Activated naive CD4-positive, alpha-beta T cell treated with anti-CD3 and anti-CD28 coated beads, Interleukin-2, amount 50 U/mL, for 16 hours (primary cell): ENCODE measurements around the gene IL9.

Experiments used
- DNase-seq: peaks from one replicate; pipeline ENCODE4 v3.0.0-alpha.2; 2020

IL9 gene

DNA sequence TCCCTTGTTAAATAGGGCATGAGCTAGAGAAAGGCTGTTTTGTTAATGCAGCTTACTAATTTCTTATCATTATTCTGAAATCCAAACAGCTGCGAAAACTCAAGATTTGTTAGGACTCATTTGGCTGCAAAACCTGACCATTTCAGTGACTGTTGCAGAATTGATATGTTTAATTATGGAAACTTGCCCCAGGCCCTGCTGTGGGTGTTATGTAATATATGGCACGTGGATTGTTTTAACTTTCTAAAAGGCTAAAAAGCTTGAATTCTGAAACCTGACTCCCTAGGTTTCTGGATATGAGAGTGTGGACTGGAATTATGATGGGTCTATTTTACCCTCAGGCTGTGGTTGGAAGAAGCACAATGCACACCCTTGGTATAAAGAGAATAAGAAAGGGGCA, 4.4 kb downstream of the IL9 start:
- no peak for DNase-seq

DNA sequence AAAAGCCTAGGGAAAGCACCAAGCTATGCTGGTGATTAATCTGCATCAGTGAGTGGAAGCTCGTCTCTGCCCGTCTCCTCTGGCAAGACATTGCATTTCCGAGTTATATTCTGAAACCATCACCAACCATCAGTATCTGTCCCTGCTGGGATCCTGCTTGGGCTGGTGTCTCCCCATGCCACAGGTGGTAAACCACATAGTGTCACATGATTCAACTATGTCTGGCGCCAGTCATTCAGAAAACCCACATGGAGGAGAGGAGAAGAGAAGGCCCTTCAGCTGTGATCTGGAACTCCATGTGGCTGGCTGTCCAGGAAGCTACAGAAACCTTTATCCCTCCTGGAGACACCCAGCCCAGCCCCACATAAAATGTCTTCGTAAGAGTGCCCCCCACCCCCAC, 4.8 kb downstream of the IL9 start:
- no peak for DNase-seq

GRCh38 chr5:135890296-135890695, 5.3 kb downstream of the IL9 start:
- DNase-seq = no peak

GRCh38 chr5:135887881-135888614, 7.6 kb downstream of the IL9 start:
- DNase-seq = no peak

DNA sequence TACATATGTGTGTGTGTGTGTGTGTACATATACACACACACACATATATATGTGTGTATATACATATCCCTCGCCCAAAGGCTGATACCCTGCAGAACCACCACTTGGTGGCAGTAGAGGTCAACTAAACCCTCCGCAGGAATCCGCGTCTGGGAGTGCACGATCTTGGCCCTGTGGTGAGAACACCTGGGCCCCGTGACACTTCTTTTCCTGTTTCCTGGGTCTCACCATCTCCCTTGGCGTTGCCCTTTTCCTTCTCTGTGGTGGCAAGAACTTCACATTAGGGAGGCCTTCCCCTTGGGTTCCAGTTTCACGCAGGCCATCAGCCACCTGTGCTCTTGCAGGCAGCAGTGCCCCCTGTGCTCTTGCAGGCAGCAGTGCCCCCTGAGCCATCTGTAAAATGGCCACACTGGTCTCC, 8.2 kb downstream of the IL9 start:
- peak; percentile 31 for DNase-seq

DNA sequence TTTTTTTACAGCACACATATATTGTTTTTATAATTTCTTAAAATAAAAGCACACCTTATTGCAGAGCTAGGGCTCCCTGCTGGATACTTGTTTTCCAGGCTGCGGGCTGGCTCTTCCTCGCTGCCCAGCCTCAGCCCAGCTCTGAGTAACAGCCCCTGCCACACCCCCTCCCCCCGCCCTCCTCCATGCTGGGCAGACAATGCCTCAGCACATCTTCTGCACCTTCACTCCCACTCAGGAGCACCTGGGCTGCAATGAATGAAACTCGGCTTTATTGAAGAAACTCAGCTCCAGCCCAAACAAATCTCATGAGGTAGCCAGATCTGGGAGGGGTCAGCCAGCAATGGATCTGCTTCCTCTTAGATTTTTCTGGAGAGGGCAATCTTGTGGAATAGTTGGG, 9.5 kb downstream of the IL9 start:
- DNase-seq = no peak

GRCh38 chr5:135885031-135885430, 10.6 kb downstream of the IL9 start:
- no peak for DNase-seq

- no peak for DNase-seq
Measured at GRCh38 chr5:135883441-135883840, 12.2 kb downstream of the IL9 start.

DNA sequence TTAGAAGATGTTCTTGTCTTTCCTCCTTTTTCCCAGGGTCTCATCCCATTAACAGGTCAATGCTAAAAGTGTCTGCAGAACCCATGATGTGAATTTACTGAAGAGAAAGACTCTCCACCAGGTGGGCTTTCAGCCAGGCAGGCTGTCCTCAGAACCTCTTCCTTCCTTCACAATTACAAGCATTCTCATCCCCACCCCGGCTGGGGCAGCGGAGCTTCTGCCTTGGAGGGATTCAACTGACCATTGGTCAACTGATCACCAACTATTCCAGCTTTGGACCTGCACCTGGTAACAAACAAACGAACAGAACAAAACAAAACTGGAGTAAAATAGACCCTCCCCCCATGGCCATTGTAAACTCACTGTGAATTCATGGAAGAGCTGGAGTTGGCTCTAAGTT, 12.6 kb downstream of the IL9 start:
- no peak for DNase-seq

- no peak for DNase-seq
Measured at GRCh38 chr5:135881819-135882218, 13.8 kb downstream of the IL9 start.

- no peak for DNase-seq
Measured at GRCh38 chr5:135881244-135881643, 14.4 kb downstream of the IL9 start.

DNA sequence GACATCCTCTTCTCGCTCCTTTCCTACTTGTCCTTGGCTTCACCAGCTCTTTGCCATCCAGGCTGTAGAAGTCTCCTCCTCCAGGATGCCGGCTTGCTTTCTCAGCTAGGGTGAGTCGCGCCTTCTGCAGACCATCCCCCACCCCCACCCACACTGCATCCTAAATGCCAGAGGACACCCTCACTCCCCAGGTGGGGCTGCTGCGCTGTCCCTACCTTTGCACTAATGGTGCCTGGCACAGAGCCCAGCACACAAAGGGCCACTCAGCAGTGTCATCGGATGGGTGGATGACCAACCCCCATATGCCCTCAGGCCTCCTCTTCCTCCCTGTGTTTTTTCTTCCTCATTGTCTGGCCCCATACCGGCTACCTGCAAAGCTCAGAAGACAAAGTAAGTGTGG, 14.8 kb downstream of the IL9 start:
- no peak for DNase-seq

DNA sequence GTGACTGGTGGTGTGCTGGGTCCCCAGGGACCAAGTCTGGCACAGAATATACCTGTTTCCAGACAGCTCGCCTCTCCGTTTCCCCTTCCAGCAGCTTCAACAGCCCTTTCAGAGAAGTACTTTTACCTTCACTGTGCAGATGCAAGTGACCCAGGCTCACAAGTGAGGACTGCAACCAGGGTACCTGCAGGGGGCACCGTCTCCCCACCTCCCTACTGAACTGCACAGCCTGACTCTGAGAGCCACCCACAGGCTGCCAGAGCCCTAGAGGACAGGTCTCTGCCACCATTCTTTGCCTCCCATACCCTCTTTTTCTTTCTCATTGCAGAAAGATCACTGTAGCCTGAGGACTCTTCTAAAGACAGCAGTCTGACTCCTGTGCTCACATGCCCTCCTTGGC, 15.4 kb downstream of the IL9 start:
- DNase-seq = no peak

DNA sequence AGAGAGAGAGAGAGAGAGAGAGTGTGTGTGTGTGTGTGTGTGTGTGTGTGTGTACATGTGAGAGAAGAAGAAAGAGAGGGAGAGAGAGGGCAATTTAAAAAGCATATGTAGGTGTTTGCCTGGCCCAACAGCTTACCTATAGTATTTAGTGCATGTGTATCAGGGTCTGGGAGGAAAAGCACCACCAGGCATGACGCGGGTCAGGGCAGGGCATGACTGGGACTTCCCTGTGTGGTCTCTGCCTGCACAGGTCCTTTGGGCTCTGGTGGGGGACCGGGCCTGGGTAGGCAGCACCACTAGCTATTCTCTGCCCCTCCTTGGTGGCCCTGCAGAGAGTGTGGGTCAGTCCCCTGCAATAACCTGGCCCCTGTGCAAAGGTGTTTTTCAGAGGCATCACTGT, 16.1 kb downstream of the IL9 start:
- DNase-seq = no peak

DNA sequence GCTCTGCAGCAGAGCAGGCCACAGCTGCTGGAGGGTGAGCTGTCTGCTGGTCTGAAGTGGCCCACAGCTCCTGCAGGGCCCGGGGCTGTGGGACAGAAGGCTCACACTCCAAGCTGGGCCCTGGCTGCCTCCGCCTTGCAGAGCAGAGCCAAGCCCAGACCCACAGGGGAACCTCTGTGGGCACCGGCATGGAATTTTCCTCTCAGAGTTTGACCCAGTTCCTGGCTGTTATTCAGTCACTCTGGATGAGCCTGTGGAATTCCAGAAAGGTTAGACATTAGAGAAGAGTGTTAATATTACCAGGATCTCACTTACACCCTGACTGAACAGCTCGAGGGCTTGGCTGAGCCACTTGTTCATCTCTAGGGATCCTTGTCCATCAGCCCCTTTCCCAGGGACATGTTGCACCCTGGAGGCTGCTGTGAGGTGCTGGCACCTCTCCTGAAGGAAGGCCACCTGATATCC, 17.5 kb downstream of the IL9 start:
- no peak for DNase-seq

DNA sequence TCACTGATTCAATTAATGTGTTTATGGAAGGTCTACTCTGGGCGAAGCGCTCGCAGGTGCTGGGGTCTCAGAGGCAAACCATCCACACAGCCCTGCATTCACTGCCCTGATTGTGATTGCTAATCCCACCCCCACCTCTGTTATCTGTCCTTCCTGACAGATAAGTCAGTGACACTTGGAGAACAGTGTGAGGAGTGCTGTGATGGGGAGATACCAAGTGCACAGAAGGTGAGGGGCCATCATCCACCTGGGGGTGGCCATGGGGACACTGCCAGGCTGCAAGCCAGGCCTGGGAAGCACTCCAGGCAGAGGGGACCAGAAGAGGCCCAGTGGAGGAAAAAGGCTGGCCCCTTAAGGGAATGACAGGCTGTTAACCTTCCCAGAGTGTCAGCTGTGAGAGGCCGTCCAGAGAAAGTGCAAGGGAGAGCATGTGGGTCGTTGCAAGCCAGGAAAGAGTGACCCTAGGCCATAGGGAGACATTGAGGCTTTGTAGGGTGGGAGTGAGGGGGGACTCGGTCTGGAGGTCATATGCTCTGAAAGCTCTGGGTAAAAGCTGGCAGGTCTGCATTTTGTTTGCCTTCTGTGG, 18.0 kb downstream of the IL9 start:
- no peak for DNase-seq

GRCh38 chr5:135876146-135876545, 19.5 kb downstream of the IL9 start:
- DNase-seq = no peak

DNA sequence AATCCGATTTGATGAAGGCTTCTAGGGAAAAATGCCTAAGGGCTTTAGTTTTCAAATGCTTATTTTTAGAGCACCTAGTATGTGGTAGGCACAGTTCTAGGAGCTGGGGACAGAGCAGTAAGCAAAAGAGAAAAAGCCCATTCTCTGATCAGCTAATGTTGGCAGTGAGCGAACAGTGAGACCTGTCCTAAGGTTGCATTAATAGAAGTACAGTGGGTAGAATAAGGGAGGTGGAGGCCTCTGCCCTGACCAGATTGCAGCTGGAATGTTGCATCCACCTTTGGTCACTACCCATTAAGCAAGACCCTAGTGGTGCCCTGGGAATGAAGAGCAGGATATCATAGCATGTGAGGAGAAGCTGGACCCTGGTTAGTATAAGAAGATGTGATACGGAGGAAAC, 20.1 kb downstream of the IL9 start:
- DNase-seq = no peak

GRCh38 chr5:135874461-135874860, 21.2 kb downstream of the IL9 start:
- no peak for DNase-seq

DNA sequence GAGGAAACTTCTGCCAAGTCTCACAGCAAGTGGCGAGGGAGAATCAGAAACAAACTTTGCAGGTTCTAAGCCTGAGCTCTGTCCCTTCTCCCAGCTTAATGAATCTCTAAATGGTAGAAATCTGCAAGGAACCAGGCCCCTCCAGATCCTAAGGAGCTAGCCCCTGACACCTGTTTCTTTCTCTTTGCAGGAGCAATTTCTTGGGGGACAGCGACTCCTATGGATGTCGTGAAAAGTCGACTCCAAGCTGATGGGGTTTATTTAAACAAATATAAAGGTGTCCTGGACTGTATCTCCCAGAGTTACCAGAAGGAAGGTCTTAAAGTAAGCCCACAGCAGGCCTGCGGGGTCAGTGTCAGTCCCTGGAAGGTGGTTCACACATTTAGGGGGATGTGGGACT, 21.8 kb downstream of the IL9 start:
- no peak for DNase-seq

- DNase-seq = no peak
Measured at GRCh38 chr5:135871268-135871915, 24.2 kb downstream of the IL9 start.

DNA sequence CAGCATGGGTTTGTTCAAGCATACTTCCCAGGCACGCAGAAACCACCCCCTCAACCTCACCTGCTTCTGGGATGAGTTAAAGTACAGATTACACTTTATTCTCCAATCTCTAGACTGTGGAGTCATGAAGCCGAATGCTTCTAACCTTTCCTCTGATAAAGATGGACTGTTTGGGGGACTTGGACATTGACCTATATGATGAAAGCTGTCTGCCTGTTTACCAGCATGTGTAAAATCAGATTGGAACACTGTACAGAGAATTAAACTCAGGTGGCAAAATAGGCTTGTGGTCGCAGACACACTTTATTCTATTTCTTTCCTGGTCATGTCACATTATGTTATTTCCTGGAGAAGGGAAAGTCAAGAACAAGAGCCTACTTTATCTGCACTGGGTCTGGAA, 25.7 kb downstream of the IL9 start:
- DNase-seq = no peak

DNA sequence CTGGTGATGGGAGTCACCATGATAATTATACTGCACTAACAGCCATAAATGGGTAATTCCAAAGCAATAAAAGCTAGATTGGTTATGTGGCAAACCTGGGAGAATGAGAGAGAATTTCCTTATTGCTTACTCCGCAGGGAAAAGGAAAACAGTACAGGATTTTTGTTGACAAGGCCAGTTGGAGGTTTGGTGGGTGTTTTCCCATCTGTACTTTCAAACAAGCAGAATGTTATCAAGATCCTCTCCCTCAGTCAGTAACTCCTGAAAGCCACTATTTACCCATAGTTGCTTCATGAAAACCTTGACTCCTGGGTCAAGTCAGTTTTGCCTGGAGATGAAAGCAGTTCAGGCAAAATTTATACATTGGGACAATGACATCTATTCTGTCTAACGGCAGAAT, 26.4 kb downstream of the IL9 start:
- DNase-seq = no peak

GRCh38 chr5:135868681-135869080, 27.0 kb downstream of the IL9 start:
- DNase-seq = no peak

- no peak for DNase-seq
Measured at GRCh38 chr5:135867599-135867998, 28.0 kb downstream of the IL9 start.
